K562 (cell line): ENCODE data around the gene SLC13A3. TPM values are rescaled to one million over a fixed set of nuclear protein-coding genes. Genes with fewer than 3 reads are reported as not detected.

ENCODE experiments used
- EP300 ChIP-seq: IDR thresholded peaks from 2 replicates; pipeline ENCODE4 v1.6.1; 2012; ENCODE audit warnings: low read length, improper control_type of control experiment
- GTF2E2 ChIP-seq: fragments of 200-800 bp; sonication (Bioruptor generic); IDR thresholded peaks from 2 replicates; pipeline ENCODE4 v1.6.1; 2016; ENCODE audit warnings: missing genetic modification characterization, missing compliant biosample characterization
- HMG20B ChIP-seq: fragments of 250-450 bp; sonication (Bioruptor Pico); IDR thresholded peaks from 2 replicates; pipeline ENCODE4 v1.5.0; 2021; ENCODE audit warnings: mild to moderate bottlenecking
- HMGN3 ChIP-seq: IDR thresholded peaks from 2 replicates; pipeline ENCODE4 v1.6.1; 2011; ENCODE audit warnings: borderline replicate concordance, low read depth, mild to moderate bottlenecking, mixed read lengths, low read length; ENCODE audit not compliant: insufficient read length; ENCODE audit errors: extremely low read depth
- HNRNPL ChIP-seq: fragments of 200-400 bp; formaldehyde crosslinking; IDR thresholded peaks from 2 replicates; pipeline ENCODE4 v1.6.1; 2017; ENCODE audit warnings: low read depth, mild to moderate bottlenecking, low read length
- NFRKB ChIP-seq: fragments of 450-650 bp; IDR thresholded peaks from 2 replicates; pipeline ENCODE4 v1.6.1; 2016; ENCODE audit warnings: low read depth
- ZNF134 ChIP-seq: fragments of 250-450 bp; sonication (Bioruptor Pico); conservative IDR thresholded peaks from 2 replicates; pipeline ENCODE4 v1.4.0; 2020
- ZNF717 ChIP-seq: fragments of 250-450 bp; sonication (Bioruptor Pico); IDR thresholded peaks from 2 replicates; pipeline ENCODE4 v1.5.0; 2021
- polyA plus RNA-seq, 8 experiments: library from polyadenylated mRNA; depleted of rRNA in 4 of 8; stranded (reverse) in 5 of 8; unstranded in 3 of 8; fragments of >200 nt; fragmentation: Nextera tagmentation in 2 of 8; fragmentation: Illumina TruSeq in 1 of 8; extraction: Ambion mirVana in 2 of 8; extraction: Trizol in 1 of 8; gene quantifications; 2 replicates each; pipeline versions ENCODE4 v1.2.1 to v1.2.3, GENCODE V29; 2011 to 2014; ENCODE audit warnings: inconsistent platforms in 1 of 8, missing spikeins in 1 of 8
- total RNA-seq, 7 experiments: library from RNA; depleted of rRNA in 6 of 7; stranded (reverse); fragments of >200 nt in 6 of 7; fragmentation: Illumina TruSeq in 2 of 7; extraction: Trizol in 2 of 7; gene quantifications; 2 replicates each; pipeline versions ENCODE4 v1.2.1 to v1.2.3, GENCODE V29; 2011 to 2021; ENCODE audit warnings: low replicate concordance in 1 of 7
- TF ChIP-seq, protein P1 (sequence below): fragments of 450-650 bp; IDR thresholded peaks from 2 replicates; pipeline ENCODE4 v1.6.1; 2016; ENCODE audit warnings: mild to moderate bottlenecking, moderate library complexity
- TF ChIP-seq, protein P2 (sequence below): fragments of 450-650 bp; IDR thresholded peaks from 2 replicates; pipeline ENCODE4 v1.6.1; 2016

Gene SLC13A3
- total and polyA plus RNA-seq, 9 of the 15 experiments (the other 6 are each of a cell fraction or from before 2014, with no cell fraction given): 5.5 to 16.4 (median 8.5) TPM

DNA sequence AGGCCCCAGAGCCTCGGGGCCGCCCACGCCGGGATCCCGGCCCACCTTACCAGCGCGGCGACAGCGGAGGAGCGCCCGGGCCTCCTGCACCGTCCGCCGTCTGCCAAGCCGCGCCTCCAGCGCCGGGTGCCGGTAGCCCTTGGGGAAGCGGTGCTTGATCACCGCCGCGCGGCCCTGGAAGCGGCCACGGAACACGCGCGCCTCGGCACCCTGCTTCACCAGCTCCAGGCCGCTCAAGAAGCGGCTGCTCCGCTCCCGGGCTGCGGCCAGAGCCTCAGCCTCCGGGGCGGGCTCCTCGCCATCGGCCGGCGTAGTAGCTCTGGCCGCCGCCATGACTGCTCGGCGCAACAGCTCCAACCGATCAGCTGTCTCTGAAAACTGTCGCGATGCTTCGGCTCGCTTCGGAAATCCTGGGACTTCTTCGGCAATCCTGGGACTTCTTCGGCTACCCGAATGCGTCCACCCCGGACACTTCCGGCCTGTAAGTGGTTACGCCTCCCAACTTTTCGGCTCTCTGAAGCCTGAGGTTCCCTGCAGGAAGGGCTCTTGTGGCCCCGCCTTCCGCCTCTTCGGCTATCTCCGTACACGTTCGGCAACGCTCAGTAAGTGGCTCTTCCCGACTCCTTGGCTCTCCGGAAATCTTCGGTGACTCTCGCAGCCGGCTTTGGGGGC lies 38.0 kb upstream of the SLC13A3 start, which contains the start of gene TP53RK (continued):
- TF ChIP-seq HMGN3 (peak; percentile 73), NFRKB (peak; percentile 69; the same call in 1 of the 2 replicates), GTF2E2 (peak; percentile 80), ZNF717 (CRISPR knock-in tag) (peak; percentile 71; the same call in 1 of the 2 replicates), EP300 (no peak), HNRNPL (no peak), HMG20B (CRISPR knock-in tag) (no peak), ZNF134 (CRISPR knock-in tag) (no peak)
- TF ChIP-seq, protein P1, sequence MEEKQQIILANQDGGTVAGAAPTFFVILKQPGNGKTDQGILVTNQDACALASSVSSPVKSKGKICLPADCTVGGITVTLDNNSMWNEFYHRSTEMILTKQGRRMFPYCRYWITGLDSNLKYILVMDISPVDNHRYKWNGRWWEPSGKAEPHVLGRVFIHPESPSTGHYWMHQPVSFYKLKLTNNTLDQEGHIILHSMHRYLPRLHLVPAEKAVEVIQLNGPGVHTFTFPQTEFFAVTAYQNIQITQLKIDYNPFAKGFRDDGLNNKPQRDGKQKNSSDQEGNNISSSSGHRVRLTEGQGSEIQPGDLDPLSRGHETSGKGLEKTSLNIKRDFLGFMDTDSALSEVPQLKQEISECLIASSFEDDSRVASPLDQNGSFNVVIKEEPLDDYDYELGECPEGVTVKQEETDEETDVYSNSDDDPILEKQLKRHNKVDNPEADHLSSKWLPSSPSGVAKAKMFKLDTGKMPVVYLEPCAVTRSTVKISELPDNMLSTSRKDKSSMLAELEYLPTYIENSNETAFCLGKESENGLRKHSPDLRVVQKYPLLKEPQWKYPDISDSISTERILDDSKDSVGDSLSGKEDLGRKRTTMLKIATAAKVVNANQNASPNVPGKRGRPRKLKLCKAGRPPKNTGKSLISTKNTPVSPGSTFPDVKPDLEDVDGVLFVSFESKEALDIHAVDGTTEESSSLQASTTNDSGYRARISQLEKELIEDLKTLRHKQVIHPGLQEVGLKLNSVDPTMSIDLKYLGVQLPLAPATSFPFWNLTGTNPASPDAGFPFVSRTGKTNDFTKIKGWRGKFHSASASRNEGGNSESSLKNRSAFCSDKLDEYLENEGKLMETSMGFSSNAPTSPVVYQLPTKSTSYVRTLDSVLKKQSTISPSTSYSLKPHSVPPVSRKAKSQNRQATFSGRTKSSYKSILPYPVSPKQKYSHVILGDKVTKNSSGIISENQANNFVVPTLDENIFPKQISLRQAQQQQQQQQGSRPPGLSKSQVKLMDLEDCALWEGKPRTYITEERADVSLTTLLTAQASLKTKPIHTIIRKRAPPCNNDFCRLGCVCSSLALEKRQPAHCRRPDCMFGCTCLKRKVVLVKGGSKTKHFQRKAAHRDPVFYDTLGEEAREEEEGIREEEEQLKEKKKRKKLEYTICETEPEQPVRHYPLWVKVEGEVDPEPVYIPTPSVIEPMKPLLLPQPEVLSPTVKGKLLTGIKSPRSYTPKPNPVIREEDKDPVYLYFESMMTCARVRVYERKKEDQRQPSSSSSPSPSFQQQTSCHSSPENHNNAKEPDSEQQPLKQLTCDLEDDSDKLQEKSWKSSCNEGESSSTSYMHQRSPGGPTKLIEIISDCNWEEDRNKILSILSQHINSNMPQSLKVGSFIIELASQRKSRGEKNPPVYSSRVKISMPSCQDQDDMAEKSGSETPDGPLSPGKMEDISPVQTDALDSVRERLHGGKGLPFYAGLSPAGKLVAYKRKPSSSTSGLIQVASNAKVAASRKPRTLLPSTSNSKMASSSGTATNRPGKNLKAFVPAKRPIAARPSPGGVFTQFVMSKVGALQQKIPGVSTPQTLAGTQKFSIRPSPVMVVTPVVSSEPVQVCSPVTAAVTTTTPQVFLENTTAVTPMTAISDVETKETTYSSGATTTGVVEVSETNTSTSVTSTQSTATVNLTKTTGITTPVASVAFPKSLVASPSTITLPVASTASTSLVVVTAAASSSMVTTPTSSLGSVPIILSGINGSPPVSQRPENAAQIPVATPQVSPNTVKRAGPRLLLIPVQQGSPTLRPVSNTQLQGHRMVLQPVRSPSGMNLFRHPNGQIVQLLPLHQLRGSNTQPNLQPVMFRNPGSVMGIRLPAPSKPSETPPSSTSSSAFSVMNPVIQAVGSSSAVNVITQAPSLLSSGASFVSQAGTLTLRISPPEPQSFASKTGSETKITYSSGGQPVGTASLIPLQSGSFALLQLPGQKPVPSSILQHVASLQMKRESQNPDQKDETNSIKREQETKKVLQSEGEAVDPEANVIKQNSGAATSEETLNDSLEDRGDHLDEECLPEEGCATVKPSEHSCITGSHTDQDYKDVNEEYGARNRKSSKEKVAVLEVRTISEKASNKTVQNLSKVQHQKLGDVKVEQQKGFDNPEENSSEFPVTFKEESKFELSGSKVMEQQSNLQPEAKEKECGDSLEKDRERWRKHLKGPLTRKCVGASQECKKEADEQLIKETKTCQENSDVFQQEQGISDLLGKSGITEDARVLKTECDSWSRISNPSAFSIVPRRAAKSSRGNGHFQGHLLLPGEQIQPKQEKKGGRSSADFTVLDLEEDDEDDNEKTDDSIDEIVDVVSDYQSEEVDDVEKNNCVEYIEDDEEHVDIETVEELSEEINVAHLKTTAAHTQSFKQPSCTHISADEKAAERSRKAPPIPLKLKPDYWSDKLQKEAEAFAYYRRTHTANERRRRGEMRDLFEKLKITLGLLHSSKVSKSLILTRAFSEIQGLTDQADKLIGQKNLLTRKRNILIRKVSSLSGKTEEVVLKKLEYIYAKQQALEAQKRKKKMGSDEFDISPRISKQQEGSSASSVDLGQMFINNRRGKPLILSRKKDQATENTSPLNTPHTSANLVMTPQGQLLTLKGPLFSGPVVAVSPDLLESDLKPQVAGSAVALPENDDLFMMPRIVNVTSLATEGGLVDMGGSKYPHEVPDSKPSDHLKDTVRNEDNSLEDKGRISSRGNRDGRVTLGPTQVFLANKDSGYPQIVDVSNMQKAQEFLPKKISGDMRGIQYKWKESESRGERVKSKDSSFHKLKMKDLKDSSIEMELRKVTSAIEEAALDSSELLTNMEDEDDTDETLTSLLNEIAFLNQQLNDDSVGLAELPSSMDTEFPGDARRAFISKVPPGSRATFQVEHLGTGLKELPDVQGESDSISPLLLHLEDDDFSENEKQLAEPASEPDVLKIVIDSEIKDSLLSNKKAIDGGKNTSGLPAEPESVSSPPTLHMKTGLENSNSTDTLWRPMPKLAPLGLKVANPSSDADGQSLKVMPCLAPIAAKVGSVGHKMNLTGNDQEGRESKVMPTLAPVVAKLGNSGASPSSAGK: no peak
- TF ChIP-seq, protein P2, sequence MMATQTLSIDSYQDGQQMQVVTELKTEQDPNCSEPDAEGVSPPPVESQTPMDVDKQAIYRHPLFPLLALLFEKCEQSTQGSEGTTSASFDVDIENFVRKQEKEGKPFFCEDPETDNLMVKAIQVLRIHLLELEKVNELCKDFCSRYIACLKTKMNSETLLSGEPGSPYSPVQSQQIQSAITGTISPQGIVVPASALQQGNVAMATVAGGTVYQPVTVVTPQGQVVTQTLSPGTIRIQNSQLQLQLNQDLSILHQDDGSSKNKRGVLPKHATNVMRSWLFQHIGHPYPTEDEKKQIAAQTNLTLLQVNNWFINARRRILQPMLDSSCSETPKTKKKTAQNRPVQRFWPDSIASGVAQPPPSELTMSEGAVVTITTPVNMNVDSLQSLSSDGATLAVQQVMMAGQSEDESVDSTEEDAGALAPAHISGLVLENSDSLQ: peak; percentile 73
